A172 (cell line): Measurements from ENCODE around the gene EMSY. TPM values are rescaled to one million over a fixed set of nuclear protein-coding genes. Genes with fewer than 3 reads are reported as not detected.
"Not testable (repeated sequence)": the region's sequence is repeated elsewhere in the genome, so short reads cannot be mapped to it uniquely, and the experiment has no call there.

Experiments
- DNase-seq: peaks from one replicate; pipeline ENCODE4 v3.0.0-alpha.2; 2015; ENCODE audit warnings: low spot score
- total RNA-seq: library from RNA; depleted of rRNA; stranded (reverse); fragments of >200 nt; shearing (Covaris generic); gene quantifications from 2 replicates; pipeline ENCODE4 v1.2.3, GENCODE V29; 2014

Gene EMSY
- total RNA-seq, 1 experiment from 2014 or later: 29.2 TPM

DNA sequence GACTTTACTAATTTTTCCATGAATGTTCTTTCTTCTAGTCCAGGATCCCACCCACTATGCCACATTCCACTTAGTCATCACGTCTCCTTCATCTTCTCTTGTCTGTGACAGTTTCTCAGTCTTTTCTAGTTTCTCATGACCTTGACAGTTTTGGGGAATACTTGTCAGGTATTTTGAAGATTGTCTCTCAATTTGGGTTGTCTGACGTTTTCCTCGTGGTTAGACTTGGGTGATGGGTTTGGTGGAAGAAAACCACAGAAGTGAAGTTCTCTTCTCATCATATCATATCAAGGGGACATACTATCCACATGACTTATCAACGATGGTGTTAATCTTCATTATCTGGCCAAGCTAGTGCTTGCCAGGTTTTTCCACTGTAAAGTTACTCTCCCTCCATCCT is 123.3 kb downstream of the EMSY start:
- DNase-seq: no peak

DNA sequence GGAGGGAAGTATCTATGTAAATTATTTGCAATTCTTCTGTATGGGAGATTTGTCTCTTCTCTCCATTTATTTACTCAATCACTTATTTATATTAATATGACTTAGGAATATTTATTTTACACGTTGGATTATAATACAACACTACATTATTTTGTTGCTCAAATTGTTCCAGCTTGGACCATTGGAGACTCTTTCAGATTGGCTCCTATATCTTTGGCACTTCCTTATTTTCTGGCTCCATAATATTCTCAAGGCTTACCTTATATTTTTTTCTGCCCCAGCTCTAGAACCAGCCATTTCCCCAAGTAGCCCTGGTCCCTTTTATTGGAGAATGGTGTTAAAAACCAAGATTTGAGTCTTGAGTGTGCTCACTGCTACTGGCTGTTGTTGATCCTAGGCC is 123.8 kb downstream of the EMSY start:
- no peak for DNase-seq

DNA sequence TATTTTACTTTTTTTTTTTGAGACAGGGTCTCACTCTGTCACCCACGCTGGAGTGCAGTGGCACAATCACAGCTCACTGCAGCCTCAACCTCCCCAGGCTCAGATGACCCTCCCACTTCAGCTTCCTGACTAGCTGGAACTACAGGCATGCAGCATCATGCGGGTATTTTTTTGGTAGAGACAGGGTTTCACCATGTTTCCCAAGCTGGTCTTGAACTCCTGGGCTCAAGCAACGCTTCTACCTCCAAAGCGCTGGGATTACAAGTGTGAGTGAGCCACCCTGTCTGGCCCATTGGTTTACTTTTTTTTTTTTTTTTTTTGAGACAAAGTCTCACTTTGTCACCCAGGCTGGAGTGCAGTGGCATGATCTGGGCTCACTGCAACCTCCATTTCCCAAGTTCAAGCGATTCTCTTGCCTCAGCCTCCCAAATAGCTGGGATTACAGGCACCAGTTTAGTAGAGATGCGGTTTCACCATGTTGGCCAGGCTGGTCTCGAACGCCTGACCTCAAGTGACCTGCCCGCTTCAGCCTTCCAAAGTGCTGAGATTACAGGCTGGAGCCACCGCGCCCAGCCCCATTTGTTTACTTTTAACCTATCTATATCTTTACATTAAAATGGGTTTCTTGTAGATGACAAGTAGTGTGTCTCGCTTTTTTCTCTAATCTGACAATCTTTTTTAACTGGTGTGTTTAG is 127.5 kb downstream of the EMSY start:
- not testable (repeated sequence) for DNase-seq

DNA sequence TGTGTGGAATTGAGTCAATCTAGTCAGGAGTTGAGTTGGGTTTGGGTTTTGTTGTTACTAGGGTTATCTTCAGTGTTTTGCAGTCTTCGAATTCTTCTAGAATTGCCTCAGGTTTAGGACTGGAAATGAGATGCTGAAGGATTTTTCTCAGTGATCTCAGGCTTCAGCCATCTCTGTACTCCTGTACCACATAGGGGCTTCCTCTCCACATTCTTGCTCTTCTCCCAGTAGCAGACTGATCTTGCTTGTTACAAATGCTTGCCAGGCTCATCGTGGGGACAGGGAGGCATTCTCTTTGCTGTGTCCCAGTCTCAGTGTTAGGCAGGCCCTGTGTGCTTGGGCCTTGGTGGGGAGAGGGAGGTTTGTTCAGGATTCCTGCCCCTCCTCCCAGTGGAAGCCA is 129.6 kb downstream of the EMSY start:
- DNase-seq: no peak

DNA sequence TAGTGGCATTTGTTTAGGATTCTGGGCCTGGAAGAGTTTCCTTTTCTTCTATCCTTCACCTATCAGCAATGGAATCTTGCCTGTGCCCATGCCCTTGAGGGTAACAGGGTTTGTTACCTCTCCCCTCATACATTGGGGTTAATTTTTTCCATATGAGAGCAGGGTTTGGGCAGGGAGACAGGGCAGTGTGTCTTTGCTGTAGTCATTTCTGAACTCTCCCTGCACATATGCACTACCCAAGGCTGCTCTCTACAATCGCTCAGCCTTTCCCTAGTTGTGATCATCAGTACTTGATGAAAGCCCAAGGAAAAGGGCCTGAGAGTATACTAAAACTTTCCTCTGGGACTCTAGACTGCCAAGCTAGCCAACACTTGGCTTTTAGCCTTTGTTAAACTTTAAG is 130.1 kb downstream of the EMSY start:
- no peak for DNase-seq

GRCh38 chr11:76577226-76577920 is 132.6 kb downstream of the EMSY start:
- peak; percentile 97 for DNase-seq

DNA sequence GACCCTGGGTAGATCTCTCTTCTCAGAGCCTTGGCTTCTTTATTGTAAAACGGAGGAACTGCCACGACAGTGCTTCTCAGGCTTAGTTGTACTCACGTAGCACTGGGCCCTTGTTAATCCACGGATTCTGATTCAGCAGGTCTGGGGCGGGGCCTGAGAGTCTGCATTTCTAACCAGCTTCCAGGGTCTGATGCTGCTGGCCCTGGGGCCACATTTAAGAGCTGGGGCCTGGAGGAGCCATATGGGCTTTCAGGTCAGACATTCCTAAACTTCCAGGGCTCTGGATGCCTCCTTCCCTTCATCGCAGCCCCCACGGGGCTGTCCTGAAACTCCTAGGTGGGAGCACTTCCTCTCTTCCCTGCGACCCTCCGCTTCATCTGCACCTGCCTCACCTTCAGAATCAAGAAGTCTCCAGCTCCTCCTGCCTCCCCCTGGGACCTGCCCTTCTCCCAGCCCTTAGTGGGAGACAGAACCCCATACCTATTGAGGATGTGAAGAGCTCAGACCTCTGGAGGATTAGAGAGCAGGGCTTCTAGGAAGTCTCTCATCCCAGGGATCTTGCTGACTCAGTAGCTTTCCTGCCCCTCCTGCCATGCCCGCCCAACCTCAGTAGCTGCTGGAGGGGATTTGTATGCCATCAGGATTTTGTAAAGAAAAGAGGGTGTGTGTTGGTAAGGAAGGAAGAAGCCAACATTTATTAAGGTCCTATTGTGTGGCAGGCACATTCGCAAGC is 133.3 kb downstream of the EMSY start:
- DNase-seq: no peak

DNA sequence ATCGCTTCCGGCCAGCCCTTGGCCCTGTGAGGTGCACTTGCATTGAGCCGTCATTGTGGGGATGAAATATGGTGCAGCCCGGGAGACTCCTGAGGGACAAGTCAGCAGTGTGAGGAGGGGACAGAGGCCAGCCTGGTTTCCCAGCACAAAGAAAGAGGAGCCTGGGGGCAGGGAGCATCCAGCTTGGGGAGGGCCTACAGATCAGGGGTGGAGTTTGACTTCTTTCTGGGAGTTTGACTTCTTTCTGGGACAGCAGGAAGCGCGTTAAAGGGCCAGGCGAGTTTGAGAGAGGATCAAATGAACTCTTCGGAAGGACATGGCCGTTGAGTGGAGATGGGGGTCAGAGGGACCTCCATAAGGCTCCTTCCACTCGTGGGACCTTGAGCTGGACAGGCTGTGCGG is 133.8 kb downstream of the EMSY start:
- DNase-seq: peak; percentile 51

DNA sequence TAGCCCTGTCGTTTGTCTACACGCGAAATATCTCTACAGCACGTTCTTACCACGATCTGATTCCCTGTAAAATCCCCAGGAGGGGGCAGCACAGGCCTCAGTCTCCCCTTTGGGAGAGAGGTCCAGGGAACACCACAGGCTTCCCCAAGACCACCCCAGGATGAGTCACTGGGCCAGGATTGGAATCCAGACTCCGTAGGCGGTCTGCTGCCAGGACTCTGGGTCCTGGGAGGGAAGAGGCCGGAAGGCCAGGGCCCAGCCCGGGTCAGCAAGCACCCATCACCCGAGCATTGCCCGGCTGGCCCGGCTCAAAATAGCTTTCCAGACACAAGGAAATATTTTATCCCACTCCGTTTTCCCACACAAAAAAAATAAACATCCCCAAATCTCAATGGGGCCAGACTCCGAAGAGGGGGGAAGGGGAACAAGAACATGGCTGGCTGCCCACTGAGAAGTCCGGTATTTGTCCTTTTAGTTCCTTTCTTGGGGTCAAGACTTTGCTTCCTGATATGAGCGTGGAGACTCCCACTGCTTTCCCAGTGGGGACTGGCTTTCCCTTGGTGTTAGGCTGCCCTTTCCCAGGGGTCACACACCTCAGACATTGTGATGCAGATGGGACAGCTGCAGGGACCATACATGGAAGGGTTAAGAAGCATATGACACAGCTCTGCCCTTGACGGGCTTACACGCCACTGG is 134.4 kb downstream of the EMSY start:
- no peak for DNase-seq

- DNase-seq: no peak
Observed at GRCh38 chr11:76579752-76580151, 134.9 kb downstream of the EMSY start.

DNA sequence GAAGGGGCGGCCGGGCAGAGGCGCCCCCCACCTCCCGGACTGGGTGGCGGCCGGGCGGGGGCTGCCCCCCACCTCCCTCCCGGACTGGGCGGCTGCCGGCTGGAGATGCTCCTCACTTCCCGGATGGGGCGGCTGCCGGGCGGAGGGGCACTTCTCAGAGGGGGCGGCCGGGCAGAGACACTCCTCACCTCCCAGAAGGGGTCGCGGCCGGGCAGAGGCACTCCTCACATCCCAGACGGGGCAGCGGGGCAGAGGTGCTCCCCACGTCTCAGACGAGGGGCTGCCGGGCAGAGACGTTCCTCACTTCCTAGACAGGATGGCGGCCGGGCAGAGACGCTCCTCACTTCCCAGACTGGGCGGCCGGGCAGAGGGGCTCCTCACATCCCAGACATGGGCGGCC is 137.7 kb downstream of the EMSY start:
- DNase-seq: not testable (repeated sequence)

DNA sequence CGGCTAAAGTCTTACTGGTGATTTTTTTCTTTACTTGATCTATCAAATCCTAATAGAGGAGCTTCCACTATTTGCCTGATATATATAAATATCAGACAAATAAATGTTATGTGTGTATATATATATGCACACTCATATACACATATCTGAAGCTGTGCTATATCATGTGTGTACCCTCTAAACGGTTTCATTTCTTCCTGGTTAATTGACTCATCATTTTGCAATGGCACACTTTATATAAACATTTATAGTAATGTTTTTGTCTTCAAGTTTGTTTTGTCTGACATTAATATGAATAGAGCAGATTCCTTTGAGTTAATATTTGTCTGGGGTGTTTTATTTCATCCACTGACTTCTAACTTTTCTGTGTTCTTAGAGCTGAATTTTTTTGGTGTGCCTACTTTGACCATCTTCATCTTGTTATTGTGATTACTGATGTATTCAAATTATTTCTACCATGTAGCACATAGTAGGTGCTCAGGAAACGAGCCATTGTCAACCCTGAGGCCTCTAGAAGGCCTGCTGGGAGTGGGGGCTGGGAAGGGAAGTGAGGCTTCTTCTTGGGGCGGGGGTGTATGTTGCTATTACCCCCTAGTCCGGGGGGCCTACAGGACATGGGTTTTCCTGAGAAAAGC is 143.1 kb downstream of the EMSY start:
- no peak for DNase-seq

DNA sequence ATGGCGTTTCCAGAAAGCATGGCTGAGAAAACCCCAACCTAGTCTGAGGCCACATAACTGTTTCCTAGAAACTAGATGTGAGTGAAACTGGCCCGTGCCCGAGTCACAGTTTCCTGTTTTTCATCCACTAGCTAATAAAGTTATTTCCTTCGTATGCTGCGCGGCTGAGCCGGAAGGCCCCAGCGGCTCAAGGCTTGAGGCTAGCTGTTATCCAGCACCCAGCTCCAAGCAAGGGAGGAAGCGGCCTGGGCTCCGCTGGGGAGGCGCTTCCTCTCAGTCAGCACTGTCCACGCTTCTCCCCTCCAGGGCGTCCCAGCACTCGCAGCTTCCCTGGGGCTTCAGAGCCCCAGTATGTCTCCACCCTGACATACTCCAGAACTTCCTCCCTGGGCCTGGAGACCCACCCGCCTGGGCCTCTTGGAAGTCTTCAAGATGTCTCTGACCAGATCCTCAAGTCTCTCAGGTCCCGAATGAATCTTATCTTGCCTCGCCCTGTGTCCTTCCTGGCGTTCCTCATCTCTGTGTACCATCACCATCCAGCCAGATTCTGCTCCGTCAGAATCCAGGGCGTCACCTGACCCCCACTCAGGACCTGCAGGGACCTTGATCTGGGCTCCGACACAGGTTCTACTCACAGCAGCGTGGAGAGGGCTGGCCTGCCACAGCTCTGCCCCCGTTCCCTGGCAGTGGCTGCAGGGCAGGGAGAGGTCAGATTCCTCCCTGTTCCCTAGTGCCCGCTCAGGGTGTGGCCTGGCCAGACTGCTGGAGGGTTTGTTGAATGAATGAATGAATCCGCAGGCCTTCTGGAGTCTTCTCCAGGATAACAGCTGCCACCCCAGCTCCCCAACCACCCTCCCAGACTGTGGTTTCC is 143.9 kb downstream of the EMSY start:
- DNase-seq: no peak

GRCh38 chr11:76589477-76589876 is 144.7 kb downstream of the EMSY start:
- no peak for DNase-seq

GRCh38 chr11:76589964-76590950 is 145.4 kb downstream of the EMSY start:
- DNase-seq: no peak

DNA sequence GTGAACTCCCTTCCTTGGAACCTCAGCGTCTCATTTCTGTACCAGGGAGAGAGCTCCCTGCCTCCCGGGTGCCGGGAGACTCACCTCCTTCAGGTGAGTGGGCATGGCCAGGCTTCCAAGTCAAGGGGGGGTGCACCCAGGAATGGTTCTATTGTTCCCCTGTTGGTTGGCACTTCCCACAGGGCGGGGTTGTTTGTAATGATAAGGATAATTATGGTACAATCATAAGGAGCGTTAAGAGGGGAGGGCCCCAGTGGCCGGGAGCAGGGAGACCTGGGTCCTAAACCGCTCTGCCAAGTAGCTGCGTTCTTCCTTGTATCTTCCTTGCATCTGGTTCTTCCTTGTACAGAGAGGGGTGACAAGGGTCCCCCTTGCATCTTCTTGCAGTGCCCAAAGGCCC is 146.6 kb downstream of the EMSY start:
- DNase-seq: no peak

GRCh38 chr11:76592025-76592914 is 147.5 kb downstream of the EMSY start:
- no peak for DNase-seq

- DNase-seq: no peak
Observed at GRCh38 chr11:76592961-76593360, 148.1 kb downstream of the EMSY start.

GRCh38 chr11:76595091-76595490 is 150.3 kb downstream of the EMSY start:
- DNase-seq: not testable (repeated sequence)
